DMS153 treated with DMSO at 0.1 percent for 48 hours (cell line): ENCODE data around the gene CASP14.
"Not testable (repeated sequence)": the region's sequence is repeated elsewhere in the genome, so short reads cannot be mapped to it uniquely, and the experiment has no call there.

Experiments
- DNase-seq: peaks from one replicate; lab custom pipeline; 2025; ENCODE audit not compliant: unreplicated experiment; lab: John Stamatoyannopoulos, UW

Gene CASP14, protein sequence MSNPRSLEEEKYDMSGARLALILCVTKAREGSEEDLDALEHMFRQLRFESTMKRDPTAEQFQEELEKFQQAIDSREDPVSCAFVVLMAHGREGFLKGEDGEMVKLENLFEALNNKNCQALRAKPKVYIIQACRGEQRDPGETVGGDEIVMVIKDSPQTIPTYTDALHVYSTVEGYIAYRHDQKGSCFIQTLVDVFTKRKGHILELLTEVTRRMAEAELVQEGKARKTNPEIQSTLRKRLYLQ

GRCh38 chr19:15048885-15049541 is at the start of gene CASP14:
Gene CASP14 (plus strand): TSS chr19:15049480. CDS start chr19:15052252, 2,772 bp downstream.
- no peak for DNase-seq

GRCh38 chr19:15008308-15008707 is 41.0 kb upstream of the CASP14 start:
- no peak for DNase-seq

- DNase-seq, result no peak
Observed at GRCh38 chr19:15010501-15011300, 38.6 kb upstream of the CASP14 start.

DNA sequence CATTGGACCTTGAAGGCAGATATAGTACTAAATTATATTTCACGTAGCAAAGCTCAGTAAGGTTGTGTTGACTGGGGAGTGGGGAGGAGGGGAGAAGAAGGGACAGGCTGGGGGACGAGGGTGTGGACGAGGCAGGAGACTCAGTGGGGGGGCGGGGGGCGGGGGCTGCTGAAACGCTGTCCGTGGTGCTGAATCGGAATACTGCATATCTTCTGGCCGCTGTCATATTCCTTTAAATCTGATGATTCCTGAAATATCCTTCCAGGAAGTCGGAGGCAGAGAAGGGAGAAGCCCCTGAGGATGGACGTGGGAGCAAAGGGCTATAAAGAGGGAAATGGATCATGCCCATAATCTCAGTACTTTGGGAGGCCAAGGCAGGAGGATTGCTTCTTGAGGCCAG is 34.7 kb upstream of the CASP14 start:
- no peak for DNase-seq

- DNase-seq, result no peak
Observed at GRCh38 chr19:15015946-15016542, 33.2 kb upstream of the CASP14 start.

- not testable (repeated sequence) for DNase-seq
Observed at GRCh38 chr19:15018836-15019235, 30.4 kb upstream of the CASP14 start.

- no peak for DNase-seq
Observed at GRCh38 chr19:15021286-15022007, 27.8 kb upstream of the CASP14 start.

DNA sequence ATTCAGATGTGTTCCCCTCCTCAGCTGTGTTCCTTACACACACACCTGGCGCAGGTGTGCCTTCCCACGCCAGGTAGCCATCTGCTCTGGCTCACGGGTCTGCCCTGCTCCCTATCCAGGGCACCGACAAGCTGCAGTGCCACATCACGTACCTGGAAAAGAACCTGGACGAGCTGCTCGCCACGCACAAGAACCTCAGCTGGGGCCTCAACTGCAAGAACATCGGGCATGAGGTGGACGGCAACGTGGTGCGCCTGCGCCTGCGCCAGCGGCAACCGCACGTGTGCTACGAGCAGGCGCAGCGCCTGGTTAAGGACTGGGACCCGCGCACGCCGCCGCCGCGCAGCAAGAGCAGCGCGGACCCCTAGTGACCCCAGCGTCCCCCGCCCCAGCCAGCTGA is 26.5 kb upstream of the CASP14 start:
- DNase-seq, result no peak

DNA sequence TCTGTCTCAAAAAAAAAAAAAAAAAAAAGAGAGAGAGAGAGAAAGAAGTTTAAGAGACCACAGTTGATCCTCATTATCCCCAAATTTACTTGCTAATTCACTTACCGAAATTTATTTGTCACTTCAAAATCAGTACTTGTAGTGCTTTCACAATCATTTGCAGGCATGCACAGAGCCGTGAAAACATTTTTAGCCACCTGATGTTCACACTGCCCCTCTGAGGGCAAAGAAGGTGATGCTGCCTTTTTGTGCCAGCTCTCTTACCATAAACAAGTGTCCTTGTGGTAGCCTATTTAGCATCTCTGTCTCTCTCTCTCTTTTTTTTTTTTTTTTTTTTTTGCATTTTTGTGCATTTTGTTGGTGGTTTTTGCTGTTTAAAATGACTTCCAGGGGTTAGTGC is 24.1 kb upstream of the CASP14 start:
- no peak for DNase-seq

GRCh38 chr19:15028490-15028889 is 20.8 kb upstream of the CASP14 start:
- DNase-seq, result no peak

DNA sequence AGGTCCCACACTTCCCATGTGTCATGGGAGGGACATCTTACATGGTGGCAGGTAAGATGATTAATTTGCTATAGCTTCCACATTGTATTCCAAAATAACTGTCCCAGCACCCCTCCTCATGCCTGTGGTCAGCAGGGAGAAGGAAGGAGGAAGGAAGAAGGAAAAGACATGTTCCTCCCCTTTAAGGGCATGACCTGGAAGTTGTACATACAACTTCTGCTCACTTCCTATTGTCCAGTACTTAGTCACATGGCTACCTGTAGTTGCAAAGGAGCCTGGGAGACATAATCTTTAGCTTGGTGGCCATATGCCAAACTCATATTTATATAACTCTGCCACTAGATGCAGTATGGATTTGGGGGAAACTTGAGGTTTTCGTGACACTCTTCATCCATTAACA is 17.6 kb upstream of the CASP14 start:
- DNase-seq, result no peak

- DNase-seq, result no peak
Observed at GRCh38 chr19:15035795-15036311, 13.4 kb upstream of the CASP14 start.

GRCh38 chr19:15037586-15037985 is 11.7 kb upstream of the CASP14 start:
- DNase-seq, result no peak

GRCh38 chr19:15038294-15038693 is 11.0 kb upstream of the CASP14 start:
- DNase-seq, result no peak

GRCh38 chr19:15042003-15042402 is 7.3 kb upstream of the CASP14 start:
- DNase-seq, result no peak

DNA sequence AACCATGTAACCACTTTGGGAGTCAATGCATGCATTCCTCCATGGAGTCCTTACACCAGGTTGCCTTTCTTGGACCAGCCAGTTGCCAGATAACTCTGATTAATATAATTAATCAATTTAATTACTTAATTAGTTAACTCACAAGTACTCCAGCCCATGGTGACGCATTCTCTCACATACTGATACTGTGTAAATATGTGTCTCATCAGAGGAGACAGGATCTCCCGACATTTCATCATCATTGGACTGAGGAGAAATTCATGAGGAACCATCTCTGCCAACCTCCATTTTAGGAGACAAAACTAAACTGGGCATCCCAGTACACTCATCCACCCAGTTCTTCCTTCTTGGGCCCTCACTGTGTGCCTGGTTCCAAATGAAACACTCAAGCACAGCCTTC is 6.5 kb upstream of the CASP14 start:
- DNase-seq, result no peak

- DNase-seq, result no peak
Observed at GRCh38 chr19:15045506-15045905, 3.8 kb upstream of the CASP14 start.

DNA sequence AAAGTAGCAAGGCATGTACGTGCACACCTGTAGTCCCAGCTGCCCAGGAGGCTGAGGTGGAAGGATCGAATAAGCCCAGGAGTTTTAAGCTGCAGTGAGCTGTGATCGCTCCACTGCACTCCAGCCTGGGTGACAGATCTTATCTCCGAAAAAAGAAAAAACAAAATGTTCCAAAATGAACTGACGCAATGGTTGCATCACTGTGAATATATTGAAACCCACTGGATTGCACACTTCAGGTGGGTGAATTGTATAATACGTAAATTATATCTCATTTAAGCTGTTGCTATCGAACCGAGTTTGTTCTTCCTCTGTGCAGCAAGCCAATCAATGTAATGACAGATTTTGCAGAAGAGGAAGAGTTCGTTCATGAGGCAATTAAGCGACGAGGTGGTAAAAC is 1.6 kb upstream of the CASP14 start:
- DNase-seq, result no peak

DNA sequence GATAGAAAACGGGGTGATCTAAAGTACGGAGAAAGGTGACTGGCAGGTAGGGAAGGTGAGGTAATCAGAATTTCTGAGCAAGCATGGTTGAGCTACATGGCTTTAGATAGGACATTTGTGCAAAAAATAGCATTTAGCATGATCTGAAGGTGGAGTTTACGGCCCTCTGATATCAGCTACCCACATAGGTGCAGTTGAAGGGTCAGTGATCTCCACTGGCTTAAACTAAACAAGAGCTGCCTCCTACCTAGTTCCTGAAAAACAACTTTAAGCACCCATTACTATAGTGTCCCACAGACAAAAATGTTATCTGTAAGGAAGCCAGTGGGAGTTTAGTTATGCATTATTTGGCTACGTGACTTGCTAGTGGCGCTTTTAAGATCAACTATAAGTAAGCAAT is 1.2 kb upstream of the CASP14 start:
- DNase-seq, result no peak

DNA sequence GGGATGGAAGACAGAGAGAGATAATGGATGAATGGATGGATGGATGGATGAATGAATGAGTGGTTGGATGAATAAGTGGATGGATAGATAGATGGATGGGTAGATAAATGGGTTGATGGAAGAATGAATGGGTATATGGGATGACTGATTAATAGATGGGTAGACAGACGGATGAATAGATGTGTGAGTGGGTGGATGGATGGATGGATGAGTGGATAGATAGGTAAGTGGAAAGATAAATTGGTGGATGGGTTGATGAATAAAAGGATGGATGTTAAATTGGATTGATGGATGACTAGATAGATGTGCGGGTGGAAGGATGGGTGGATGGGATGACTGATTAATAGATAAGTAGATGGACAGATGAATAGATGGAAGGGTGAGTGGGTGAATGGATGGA is 1.4 kb downstream of the CASP14 start:
- no peak for DNase-seq

DNA sequence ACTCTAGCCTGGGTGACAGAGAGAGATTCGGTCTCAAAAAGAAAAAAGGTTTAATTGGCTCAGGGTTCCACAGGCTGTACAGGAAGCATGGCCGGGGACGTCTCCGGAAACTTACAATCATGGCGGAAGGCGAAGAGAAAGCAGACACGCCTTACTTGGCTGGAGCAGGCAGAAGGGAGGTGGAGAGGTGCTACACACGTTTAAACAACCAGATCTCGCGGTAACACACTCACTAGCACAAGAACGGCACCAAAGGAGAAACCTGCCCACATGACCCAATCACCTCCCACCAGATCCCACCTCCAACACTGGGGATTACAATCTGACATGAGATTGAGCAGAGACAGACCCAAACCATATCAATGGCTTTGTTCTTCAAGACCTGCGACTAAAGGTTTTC is 12.8 kb downstream of the CASP14 start:
- no peak for DNase-seq
